WTC11 (cell line): Measurements from ENCODE around the gene TAC3. TPM values are rescaled to one million over a fixed set of nuclear protein-coding genes. Genes with fewer than 3 reads are reported as not detected.

Source experiments
- ATAC-seq: fragments of 200-7000 bp; cut with Tn5 transposase; 2 replicates; pipeline ENCODE4 v1.10.0; 2021; ENCODE audit warnings: mild to moderate bottlenecking, moderate library complexity
- CTCF ChIA-PET: fragments of 300-600 bp; sonication (Branson Sonifier 250); formaldehyde crosslinking; loops from one replicate; lab custom pipeline; 2021; ENCODE audit warnings: antibody characterized with exemption; lab: Charles Lee
- POLR2A ChIA-PET: fragments of 350-600 bp; sonication (Branson Sonifier 250); formaldehyde crosslinking; loops from one replicate; lab custom pipeline; 2021; ENCODE audit warnings: antibody characterized with exemption; lab: Charles Lee
- DNase-seq: peaks from one replicate; pipeline ENCODE4 v3.0.0; 2021; ENCODE audit warnings: low spot score
- H3K27ac Mint-ChIP-seq: 2 replicates; pipeline ENCODE4 v1.8.0; 2021; ENCODE audit warnings: mixed read lengths
- H3K27me3 Mint-ChIP-seq: 2 replicates; pipeline ENCODE4 v1.8.0; 2021; ENCODE audit warnings: low read depth, mild to moderate bottlenecking, moderate library complexity, mixed read lengths
- H3K36me3 Mint-ChIP-seq: 2 replicates; pipeline ENCODE4 v1.8.0; 2021; ENCODE audit warnings: mixed read lengths
- H3K4me1 Mint-ChIP-seq: 2 replicates; pipeline ENCODE4 v1.8.0; 2022; ENCODE audit warnings: mixed read lengths
- H3K4me3 Mint-ChIP-seq: 2 replicates; pipeline ENCODE4 v1.8.0; 2021; ENCODE audit warnings: mild to moderate bottlenecking, moderate library complexity, mixed read lengths
- H3K9me3 Mint-ChIP-seq: 2 replicates; pipeline ENCODE4 v1.8.0; 2021; ENCODE audit warnings: mixed read lengths
- ATF1 ChIP-seq: sonication (generic); formaldehyde crosslinking; IDR thresholded peaks from 2 replicates; pipeline ENCODE4 v1.8.1; 2023; ENCODE audit warnings: mild to moderate bottlenecking, moderate library complexity, missing genetic modification reagents
- ATF6 ChIP-seq: sonication (generic); formaldehyde crosslinking; IDR thresholded peaks from 2 replicates; pipeline ENCODE4 v1.8.1; 2023; ENCODE audit warnings: mild to moderate bottlenecking, missing genetic modification reagents
- CTCF ChIP-seq: fragments of 200-600 bp; IDR thresholded peaks from 2 replicates; pipeline ENCODE4 v1.8.0; 2022; ENCODE audit warnings: antibody characterized with exemption
- ELF4 ChIP-seq: sonication (generic); formaldehyde crosslinking; IDR thresholded peaks from 2 replicates; pipeline ENCODE4 v1.8.1; 2022; ENCODE audit warnings: low read depth, mild to moderate bottlenecking, moderate library complexity, missing genetic modification reagents
- IRF1 ChIP-seq: sonication (generic); formaldehyde crosslinking; IDR thresholded peaks from 2 replicates; pipeline ENCODE4 v1.8.0; 2023; ENCODE audit warnings: missing genetic modification reagents
- KAT7 ChIP-seq: sonication (generic); formaldehyde crosslinking; IDR thresholded peaks from 2 replicates; pipeline ENCODE4 v1.8.1; 2023; ENCODE audit warnings: missing genetic modification reagents, mild to moderate bottlenecking, borderline replicate concordance
- MLX ChIP-seq: sonication (generic); formaldehyde crosslinking; IDR thresholded peaks from 2 replicates; pipeline ENCODE4 v1.8.1; 2023; ENCODE audit warnings: mild to moderate bottlenecking, missing genetic modification reagents, moderate library complexity
- MXD4 ChIP-seq: fragments of 250-450 bp; sonication (Bioruptor Pico); IDR thresholded peaks from 2 replicates; pipeline ENCODE4 v1.8.0; 2021; ENCODE audit warnings: mild to moderate bottlenecking, moderate library complexity, borderline replicate concordance
- NR1H2 ChIP-seq: sonication (generic); formaldehyde crosslinking; IDR thresholded peaks from 2 replicates; pipeline ENCODE4 v1.9.0; 2021; ENCODE audit warnings: mild to moderate bottlenecking, moderate library complexity, missing genetic modification reagents
- NR3C1 ChIP-seq: sonication (generic); formaldehyde crosslinking; conservative IDR thresholded peaks from 2 replicates; pipeline ENCODE4 v1.8.1; 2023; ENCODE audit warnings: low read depth, mild to moderate bottlenecking, missing genetic modification reagents
- SMAD3 ChIP-seq: sonication (generic); formaldehyde crosslinking; IDR thresholded peaks from 2 replicates; pipeline ENCODE4 v1.8.0; 2022; ENCODE audit warnings: missing genetic modification reagents, mild to moderate bottlenecking, borderline replicate concordance
- SMAD4 ChIP-seq: sonication (generic); formaldehyde crosslinking; IDR thresholded peaks from 2 replicates; pipeline ENCODE4 v1.8.0; 2022; ENCODE audit warnings: mild to moderate bottlenecking, missing genetic modification reagents
- SOX15 ChIP-seq: fragments of 250-450 bp; sonication (Bioruptor Pico); IDR thresholded peaks from 2 replicates; pipeline ENCODE4 v1.9.0; 2021; ENCODE audit warnings: mild to moderate bottlenecking
- USF1 ChIP-seq: sonication (generic); formaldehyde crosslinking; IDR thresholded peaks from 2 replicates; pipeline ENCODE4 v1.8.0; 2022; ENCODE audit warnings: mild to moderate bottlenecking, missing genetic modification reagents
- ZBTB21 ChIP-seq: sonication (generic); formaldehyde crosslinking; IDR thresholded peaks from 2 replicates; pipeline ENCODE4 v1.8.1; 2023; ENCODE audit warnings: mild to moderate bottlenecking, missing genetic modification reagents, borderline replicate concordance
- ZNF138 ChIP-seq: sonication (generic); formaldehyde crosslinking; conservative IDR thresholded peaks from 2 replicates; pipeline ENCODE4 v1.8.1; 2022; ENCODE audit warnings: mild to moderate bottlenecking, moderate library complexity, missing genetic modification reagents
- ZNF219 ChIP-seq: sonication (generic); formaldehyde crosslinking; IDR thresholded peaks from 2 replicates; pipeline ENCODE4 v1.8.0; 2023; ENCODE audit warnings: missing genetic modification reagents, mild to moderate bottlenecking, borderline replicate concordance
- ZNF423 ChIP-seq: fragments of 250-450 bp; sonication (Bioruptor Pico); IDR thresholded peaks from 2 replicates; pipeline ENCODE4 v2.1.2; 2022; ENCODE audit warnings: mild to moderate bottlenecking, moderate library complexity
- ZNF532 ChIP-seq: fragments of 250-450 bp; sonication (Bioruptor Pico); IDR thresholded peaks from 2 replicates; pipeline ENCODE4 v1.9.0; 2021; ENCODE audit warnings: mild to moderate bottlenecking, borderline replicate concordance
- total RNA-seq: library from RNA; stranded (reverse); gene quantifications from 3 replicates; pipeline ENCODE4 v1.2.3, GENCODE V29; 2021

TAC3 gene
- total RNA-seq, 1 experiment from 2014 or later, result 4.1 TPM

GRCh38 chr12:57046086-57046791 is 29.9 kb upstream of the TAC3 start (continued):
- no peak for TF ChIP-seq ZNF532
- TF ChIP-seq MLX (CRISPR knock-in tag), result no peak
- no peak for TF ChIP-seq ZBTB21 (CRISPR knock-in tag)
- no peak for TF ChIP-seq CTCF
- no peak for TF ChIP-seq NR3C1 (CRISPR knock-in tag)
- TF ChIP-seq ZNF423, result no peak
- TF ChIP-seq SMAD3, result no peak

GRCh38 chr12:57044889-57045288 is 28.6 kb upstream of the TAC3 start:
- H3K36me3 Mint-ChIP-seq, result no peaks in the 10 kb centered on the region
- H3K4me1 Mint-ChIP-seq, result no peaks in the 10 kb centered on the region
- no peak for TF ChIP-seq SOX15 (CRISPR knock-in tag)
- TF ChIP-seq SMAD4 (CRISPR knock-in tag), result no peak
- TF ChIP-seq ZNF219 (CRISPR knock-in tag), result no peak
- no peak for TF ChIP-seq IRF1 (CRISPR knock-in tag)
- TF ChIP-seq MXD4, result no peak
- no peak for TF ChIP-seq ATF6 (CRISPR knock-in tag)
- DNase-seq (no peak), ATAC-seq (no peak)
- no peaks in the 10 kb centered on the region for H3K9me3 Mint-ChIP-seq
- CTCF ChIA-PET, result no interaction called here
- H3K27me3 Mint-ChIP-seq, result peaks cover 10% of the 10 kb centered on the region; the same call in 1 of the 2 replicates
- no peak overlapping the region for H3K27ac Mint-ChIP-seq
- POLR2A ChIA-PET, result no interaction called here
- no peak overlapping the region for H3K4me3 Mint-ChIP-seq

- no peak overlapping the region for H3K4me3 Mint-ChIP-seq
- ATAC-seq (no peak), DNase-seq (no peak)
- TF ChIP-seq IRF1 (CRISPR knock-in tag) (no peak), USF1 (CRISPR knock-in tag) (no peak), NR1H2 (no peak), ELF4 (no peak), KAT7 (CRISPR knock-in tag) (no peak), ZNF138 (CRISPR knock-in tag) (no peak), ATF1 (CRISPR knock-in tag) (no peak)
- H3K4me1 Mint-ChIP-seq, result no peaks in the 10 kb centered on the region
- H3K36me3 Mint-ChIP-seq, result no peaks in the 10 kb centered on the region
- no peaks in the 10 kb centered on the region for H3K9me3 Mint-ChIP-seq
- H3K27me3 Mint-ChIP-seq, result peaks cover 10% of the 10 kb centered on the region; the same call in 1 of the 2 replicates
- POLR2A ChIA-PET, result no interaction called here
- no peak overlapping the region for H3K27ac Mint-ChIP-seq
- CTCF ChIA-PET, result no interaction called here
Measured at GRCh38 chr12:57044468-57044867, 28.1 kb upstream of the TAC3 start.
